HCT116 (cell line): Measurements from ENCODE around the gene CHRNE.

Experiments
- CTCF ChIP-seq, 3 experiments: fragments of 200-600 bp in 1 of 3; sonication (generic) in 1 of 3; IDR thresholded peaks in 2 of 3; conservative IDR thresholded peaks in 1 of 3; 2 replicates each; pipeline ENCODE4 v1.5.1; 2012 to 2017; ENCODE audit warnings: low read depth in 2 of 3, low read length in 2 of 3, antibody characterized with exemption in 1 of 3, borderline replicate concordance in 1 of 3, control low read depth in 1 of 3, mild to moderate bottlenecking in 1 of 3, mixed read lengths in 1 of 3, mixed run types in 1 of 3, moderate library complexity in 1 of 3; ENCODE audit not compliant: insufficient read depth in 1 of 3
- EZH2 ChIP-seq: fragments of 200-600 bp; sonication (generic); IDR thresholded peaks from 2 replicates; pipeline ENCODE4 v1.6.1; 2017; ENCODE audit warnings: antibody characterized with exemption, mixed run types
- EZH2phosphoT487 ChIP-seq: fragments of 200-600 bp; IDR thresholded peaks from 2 replicates; pipeline ENCODE4 v1.6.1; 2018; ENCODE audit warnings: antibody characterized with exemption, borderline replicate concordance
- JUND ChIP-seq: IDR thresholded peaks from 2 replicates; pipeline ENCODE4 v1.6.1; 2012
- MAX ChIP-seq: IDR thresholded peaks from 2 replicates; pipeline ENCODE4 v1.6.1; 2012
- POLR2AphosphoS5 ChIP-seq: IDR thresholded peaks from 2 replicates; pipeline ENCODE4 v1.6.1; 2011; ENCODE audit warnings: mild to moderate bottlenecking, low read depth, low read length, moderate library complexity
- RAD21 ChIP-seq: IDR thresholded peaks from 2 replicates; pipeline ENCODE4 v1.6.1; 2012; ENCODE audit warnings: low read depth, mild to moderate bottlenecking
- REST ChIP-seq: IDR thresholded peaks from 2 replicates; pipeline ENCODE4 v1.6.1; 2012; ENCODE audit warnings: low read depth
- SP1 ChIP-seq: IDR thresholded peaks from 2 replicates; pipeline ENCODE4 v1.6.1; 2012; ENCODE audit warnings: low read depth
- YY1 ChIP-seq: IDR thresholded peaks from 2 replicates; pipeline ENCODE4 v1.6.1; 2011; ENCODE audit warnings: low read length, low read depth, moderate library complexity, mild to moderate bottlenecking; ENCODE audit not compliant: insufficient replicate concordance; ENCODE audit errors: extremely low read depth
- ZBTB33 ChIP-seq: IDR thresholded peaks from 2 replicates; pipeline ENCODE4 v1.6.1; 2011; ENCODE audit warnings: mild to moderate bottlenecking, low read length, moderate library complexity; ENCODE audit not compliant: insufficient replicate concordance; ENCODE audit errors: extremely low read depth
- ZNF274 ChIP-seq: fragments of 200-500 bp; sonication (Bioruptor generic); IDR thresholded peaks from 2 replicates; pipeline ENCODE4 v1.6.1; 2014; ENCODE audit warnings: mild to moderate bottlenecking, low read depth, low read length, inconsistent platforms

GRCh38 chr17:4947010-4947410 lies 44.1 kb upstream of the CHRNE start:
- no peak for TF ChIP-seq CTCF (IDR thresholded peaks at IDR 0.05 in 2 of 3, conservative IDR thresholded peaks at IDR 0.05 in 1 of 3; ENCODE audit: borderline replicate concordance in 1 of 3, insufficient read depth in 1 of 3, low read depth in 2 of 3, low read length in 2 of 3)
- TF ChIP-seq EZH2, result no peak
- no peak for TF ChIP-seq RAD21
- TF ChIP-seq ZBTB33, result no peak
- no peak for TF ChIP-seq MAX
- no peak for TF ChIP-seq REST
- TF ChIP-seq POLR2AphosphoS5, result peak; percentile 41
- TF ChIP-seq JUND, result no peak
- no peak for TF ChIP-seq EZH2phosphoT487
- TF ChIP-seq ZNF274, result no peak
- no peak for TF ChIP-seq YY1
- TF ChIP-seq SP1, result no peak
